Fibroblast of lung (primary cell): ENCODE measurements around the gene PLD5. TPM values are rescaled to one million over a fixed set of nuclear protein-coding genes. Genes with fewer than 3 reads are reported as not detected.
"Not testable (repeated sequence)": the region's sequence is repeated elsewhere in the genome, so short reads cannot be mapped to it uniquely, and the experiment has no call there.

Source experiments
- DNase-seq, 2 donors: peaks; one replicate each; pipeline versions ENCODE4 v3.0.0 to v3.0.0-alpha.2; 2010; ENCODE audit warnings: low read depth in 2 of 2
- H2AFZ ChIP-seq: 2 replicates; pipeline ENCODE4 v1.5.1; 2012; ENCODE audit warnings: low read length, control low read depth, inconsistent platforms
- H3K27ac ChIP-seq: 2 replicates; pipeline ENCODE4 v1.5.1; 2011; ENCODE audit warnings: low read length, control low read depth; ENCODE audit not compliant: insufficient read depth
- H3K27me3 ChIP-seq: 2 replicates; pipeline ENCODE4 v1.5.1; 2011; ENCODE audit warnings: mild to moderate bottlenecking, low read length; ENCODE audit not compliant: control insufficient read depth, insufficient read depth
- H3K36me3 ChIP-seq: 2 replicates; pipeline ENCODE4 v1.5.1; 2011; ENCODE audit warnings: low read length; ENCODE audit not compliant: control insufficient read depth, insufficient read depth
- H3K4me1 ChIP-seq: 2 replicates; pipeline ENCODE4 v1.5.1; 2011; ENCODE audit warnings: low read length; ENCODE audit not compliant: control insufficient read depth, insufficient read depth; ENCODE audit errors: extremely low read depth
- H3K4me2 ChIP-seq: 2 replicates; pipeline ENCODE4 v1.5.1; 2011; ENCODE audit warnings: low read length, control low read depth; ENCODE audit not compliant: insufficient read depth; ENCODE audit errors: extremely low read depth
- H3K4me3 ChIP-seq, 4 experiments: fragments of 200-600 bp in 1 of 4; sonication (generic) in 1 of 4; replicated peaks in 1 of 4; 2 replicates each; pipeline ENCODE4 v1.5.1; 2011 to 2016; ENCODE audit warnings: low read length in 4 of 4, low read depth in 3 of 4, mild to moderate bottlenecking in 3 of 4, control low read depth in 2 of 4, inconsistent platforms in 1 of 4, mixed read lengths in 1 of 4; ENCODE audit not compliant: insufficient read depth in 1 of 4; ENCODE audit errors: control extremely low read depth in 1 of 4
- H3K79me2 ChIP-seq: 2 replicates; pipeline ENCODE4 v1.5.1; 2012; ENCODE audit warnings: mild to moderate bottlenecking, low read length, inconsistent platforms; ENCODE audit not compliant: control insufficient read depth, insufficient read depth
- H3K9ac ChIP-seq: 2 replicates; pipeline ENCODE4 v1.5.1; 2011; ENCODE audit warnings: mild to moderate bottlenecking, low read length, control low read depth; ENCODE audit not compliant: insufficient read depth
- H3K9me3 ChIP-seq: 2 replicates; pipeline ENCODE4 v1.5.1; 2012; ENCODE audit warnings: low read depth, low read length; ENCODE audit not compliant: control insufficient read depth, insufficient read depth
- H4K20me1 ChIP-seq: 2 replicates; pipeline ENCODE4 v1.5.1; 2011; ENCODE audit warnings: low read length; ENCODE audit not compliant: control insufficient read depth, insufficient read depth; ENCODE audit errors: extremely low read depth
- EZH2 ChIP-seq: IDR thresholded peaks from 2 replicates; pipeline ENCODE4 v1.5.1; 2012; ENCODE audit warnings: low read length, control low read depth, mild to moderate bottlenecking; ENCODE audit errors: missing control alignments
- polyA plus RNA-seq, 2 donors: library from polyadenylated mRNA; depleted of rRNA in 1 of 2; stranded (reverse) in 1 of 2; unstranded in 1 of 2; fragments of >200 nt; gene quantifications; 2 replicates each; pipeline ENCODE4 v1.2.1, GENCODE V29; 2011 to 2012; ENCODE audit warnings: missing spikeins in 1 of 2
- total RNA-seq: library from RNA; depleted of rRNA; stranded (reverse); fragments of >200 nt; gene quantifications from 2 replicates; pipeline ENCODE4 v1.2.1, GENCODE V29; 2014
- TF ChIP-seq, protein P1 (sequence below), 2 donors: IDR thresholded peaks in 1 of 2; conservative IDR thresholded peaks in 1 of 2; 1 replicate in 1 of 2; 2 replicates in 1 of 2; pipeline ENCODE4 v1.5.1; 2011 to 2012; ENCODE audit warnings: low read length in 2 of 2, control low read depth in 1 of 2, inconsistent platforms in 1 of 2, low read depth in 1 of 2, mild to moderate bottlenecking in 1 of 2

Gene PLD5
- total and polyA plus RNA-seq, 2 donors (not counting 1 experiment from before 2014, with no cell fraction given) = under 0.01 to 0.02 TPM

GRCh38 chr1:242120432-242120831, 404.1 kb downstream of the PLD5 start:
- H3K4me2 ChIP-seq = no peak overlapping the region
- H3K4me3 ChIP-seq = no peak overlapping the region
- no peaks in the 10 kb centered on the region for H3K27me3 ChIP-seq
- no peak for DNase-seq
- H3K27ac ChIP-seq = no peak overlapping the region
- H4K20me1 ChIP-seq = no peaks in the 10 kb centered on the region
- H3K79me2 ChIP-seq = no peaks in the 10 kb centered on the region
- H2AFZ ChIP-seq = no peak overlapping the region
- H3K9ac ChIP-seq = no peak overlapping the region
- TF ChIP-seq, protein P1, sequence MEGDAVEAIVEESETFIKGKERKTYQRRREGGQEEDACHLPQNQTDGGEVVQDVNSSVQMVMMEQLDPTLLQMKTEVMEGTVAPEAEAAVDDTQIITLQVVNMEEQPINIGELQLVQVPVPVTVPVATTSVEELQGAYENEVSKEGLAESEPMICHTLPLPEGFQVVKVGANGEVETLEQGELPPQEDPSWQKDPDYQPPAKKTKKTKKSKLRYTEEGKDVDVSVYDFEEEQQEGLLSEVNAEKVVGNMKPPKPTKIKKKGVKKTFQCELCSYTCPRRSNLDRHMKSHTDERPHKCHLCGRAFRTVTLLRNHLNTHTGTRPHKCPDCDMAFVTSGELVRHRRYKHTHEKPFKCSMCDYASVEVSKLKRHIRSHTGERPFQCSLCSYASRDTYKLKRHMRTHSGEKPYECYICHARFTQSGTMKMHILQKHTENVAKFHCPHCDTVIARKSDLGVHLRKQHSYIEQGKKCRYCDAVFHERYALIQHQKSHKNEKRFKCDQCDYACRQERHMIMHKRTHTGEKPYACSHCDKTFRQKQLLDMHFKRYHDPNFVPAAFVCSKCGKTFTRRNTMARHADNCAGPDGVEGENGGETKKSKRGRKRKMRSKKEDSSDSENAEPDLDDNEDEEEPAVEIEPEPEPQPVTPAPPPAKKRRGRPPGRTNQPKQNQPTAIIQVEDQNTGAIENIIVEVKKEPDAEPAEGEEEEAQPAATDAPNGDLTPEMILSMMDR (conservative IDR thresholded peaks at IDR 0.05 in 1 of 2, IDR thresholded peaks at IDR 0.05 in 1 of 2; ENCODE audit: low read depth in 1 of 2, low read length in 2 of 2) = no peak
- no peak for TF ChIP-seq EZH2
- H3K9me3 ChIP-seq = no peaks in the 10 kb centered on the region
- H3K36me3 ChIP-seq = no peaks in the 10 kb centered on the region
- H3K4me1 ChIP-seq = no peaks in the 10 kb centered on the region

- TF ChIP-seq, protein P1 (conservative IDR thresholded peaks at IDR 0.05 in 1 of 2, IDR thresholded peaks at IDR 0.05 in 1 of 2; ENCODE audit: low read depth in 1 of 2, low read length in 2 of 2) = no peak
- Histone ChIP-seq H4K20me1 (no peaks in the 10 kb centered on the region), H3K9ac (no peak overlapping the region), H3K9me3 (no peaks in the 10 kb centered on the region), H3K4me2 (no peak overlapping the region), H3K4me3 (no peak overlapping the region), H3K27ac (no peak overlapping the region), H3K4me1 (no peaks in the 10 kb centered on the region), H3K79me2 (no peaks in the 10 kb centered on the region), H2AFZ (no peak overlapping the region), H3K27me3 (no peaks in the 10 kb centered on the region), H3K36me3 (no peaks in the 10 kb centered on the region)
- no peak for DNase-seq
Observed at GRCh38 chr1:242100921-242101320, 423.6 kb downstream of the PLD5 start.

DNA sequence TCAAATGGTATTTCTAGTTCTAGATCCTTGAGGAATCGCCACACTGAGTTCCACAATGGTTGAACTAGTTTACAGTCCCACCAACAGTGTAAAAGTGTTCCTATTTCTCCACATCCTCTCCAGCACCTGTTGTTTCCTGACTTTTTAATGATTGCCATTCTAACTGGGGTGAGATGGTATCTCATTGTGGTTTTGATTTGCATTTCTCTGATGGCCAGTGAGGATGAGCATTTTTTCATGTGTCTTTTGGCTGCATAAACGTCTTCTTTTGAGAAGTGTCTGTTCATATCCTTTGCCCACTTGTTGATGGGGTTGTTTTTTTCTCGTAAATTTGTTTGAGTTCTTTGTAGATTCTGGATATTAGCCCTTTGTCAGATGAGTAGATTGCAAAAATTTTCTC, 427.2 kb downstream of the PLD5 start:
- H2AFZ ChIP-seq, H3K79me2 ChIP-seq, H3K4me3 ChIP-seq, H3K4me2 ChIP-seq, H3K4me1 ChIP-seq, H3K9ac ChIP-seq, H3K36me3 ChIP-seq, H3K9me3 ChIP-seq, H3K27ac ChIP-seq, H3K27me3 ChIP-seq, H4K20me1 ChIP-seq, DNase-seq: not testable (repeated sequence)
